Nephron (organoid): ENCODE results near the gene DHX38.

Experiments
- H3K27ac Mint-ChIP-seq, 3 experiments: 2 replicates each; pipeline ENCODE4 v1.8.0; 2020; ENCODE audit warnings: mixed read lengths in 3 of 3, mild to moderate bottlenecking in 2 of 3, moderate library complexity in 1 of 3
- H3K27me3 Mint-ChIP-seq: 2 replicates; pipeline ENCODE4 v1.8.0; 2021; ENCODE audit warnings: low read depth, mild to moderate bottlenecking, moderate library complexity, mixed read lengths
- H3K36me3 Mint-ChIP-seq: 2 replicates; pipeline ENCODE4 v1.8.0; 2020; ENCODE audit warnings: low read depth, mixed read lengths
- H3K4me1 Mint-ChIP-seq: 2 replicates; pipeline ENCODE4 v1.8.0; 2020; ENCODE audit warnings: mixed read lengths
- H3K4me3 Mint-ChIP-seq, 3 experiments: 2 replicates each; pipeline ENCODE4 v1.8.0; 2020; ENCODE audit warnings: mild to moderate bottlenecking in 3 of 3, mixed read lengths in 3 of 3, moderate library complexity in 2 of 3
- H3K9me3 Mint-ChIP-seq: 2 replicates; pipeline ENCODE4 v1.8.0; 2020; ENCODE audit warnings: mixed read lengths
- TF ChIP-seq, protein P1 (sequence below), 3 experiments: fragments of 200-600 bp; sonication (generic); IDR thresholded peaks; one replicate each; pipeline ENCODE4 v1.5.0; 2021; ENCODE audit warnings: antibody characterized with exemption in 3 of 3; ENCODE audit not compliant: unreplicated experiment in 3 of 3

Gene DHX38

DNA sequence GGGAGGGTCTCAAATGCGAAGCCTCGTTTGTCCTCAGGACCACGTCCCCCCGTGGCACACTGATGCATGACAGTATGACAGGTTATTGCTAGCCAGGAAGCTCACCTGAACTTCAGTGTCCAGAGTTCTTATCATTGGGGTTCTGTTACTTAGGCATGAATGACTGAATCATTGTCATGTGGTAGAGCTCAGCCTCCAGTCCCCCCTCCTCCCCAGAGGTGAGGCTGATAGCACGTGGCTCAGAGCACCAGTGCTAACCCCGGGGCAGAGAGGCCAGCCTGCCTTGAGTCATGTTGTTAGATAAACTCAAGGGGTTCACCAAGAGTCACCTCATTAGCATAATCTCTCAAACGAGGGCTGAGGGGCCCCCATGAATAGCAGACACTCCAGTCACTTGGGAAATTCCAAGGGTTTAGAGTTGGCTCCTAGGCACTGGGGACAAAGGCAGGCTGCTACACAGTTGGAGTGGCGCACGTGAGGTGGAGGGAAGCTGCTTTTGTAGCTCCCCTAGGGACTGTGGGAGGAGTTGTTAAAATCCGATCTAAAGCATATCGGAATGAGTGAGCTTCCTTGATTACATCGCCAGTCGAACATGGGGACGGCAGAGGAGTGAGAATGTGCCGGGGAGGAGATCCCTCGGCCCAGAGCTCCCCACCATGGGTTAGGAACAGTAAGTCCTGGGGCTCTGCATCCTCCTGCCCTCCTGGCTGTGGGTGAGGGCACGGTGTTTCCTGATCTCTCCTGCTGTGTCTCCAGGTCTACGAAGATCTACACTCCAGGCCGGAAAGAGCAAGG is 18.2 kb downstream of the DHX38 start:
- H3K27me3 Mint-ChIP-seq, result no peaks in the 10 kb centered on the region
- no peaks in the 10 kb centered on the region for H3K4me1 Mint-ChIP-seq
- H3K9me3 Mint-ChIP-seq, result no peaks in the 10 kb centered on the region
- no peak overlapping the region for H3K4me3 Mint-ChIP-seq
- H3K27ac Mint-ChIP-seq, result no peak overlapping the region
- TF ChIP-seq, protein P1, sequence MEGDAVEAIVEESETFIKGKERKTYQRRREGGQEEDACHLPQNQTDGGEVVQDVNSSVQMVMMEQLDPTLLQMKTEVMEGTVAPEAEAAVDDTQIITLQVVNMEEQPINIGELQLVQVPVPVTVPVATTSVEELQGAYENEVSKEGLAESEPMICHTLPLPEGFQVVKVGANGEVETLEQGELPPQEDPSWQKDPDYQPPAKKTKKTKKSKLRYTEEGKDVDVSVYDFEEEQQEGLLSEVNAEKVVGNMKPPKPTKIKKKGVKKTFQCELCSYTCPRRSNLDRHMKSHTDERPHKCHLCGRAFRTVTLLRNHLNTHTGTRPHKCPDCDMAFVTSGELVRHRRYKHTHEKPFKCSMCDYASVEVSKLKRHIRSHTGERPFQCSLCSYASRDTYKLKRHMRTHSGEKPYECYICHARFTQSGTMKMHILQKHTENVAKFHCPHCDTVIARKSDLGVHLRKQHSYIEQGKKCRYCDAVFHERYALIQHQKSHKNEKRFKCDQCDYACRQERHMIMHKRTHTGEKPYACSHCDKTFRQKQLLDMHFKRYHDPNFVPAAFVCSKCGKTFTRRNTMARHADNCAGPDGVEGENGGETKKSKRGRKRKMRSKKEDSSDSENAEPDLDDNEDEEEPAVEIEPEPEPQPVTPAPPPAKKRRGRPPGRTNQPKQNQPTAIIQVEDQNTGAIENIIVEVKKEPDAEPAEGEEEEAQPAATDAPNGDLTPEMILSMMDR (IDR thresholded peaks at IDR 0.05; ENCODE audit: unreplicated experiment in 3 of 3), result no peak
- H3K36me3 Mint-ChIP-seq, result peaks cover 72% of the 10 kb centered on the region

DNA sequence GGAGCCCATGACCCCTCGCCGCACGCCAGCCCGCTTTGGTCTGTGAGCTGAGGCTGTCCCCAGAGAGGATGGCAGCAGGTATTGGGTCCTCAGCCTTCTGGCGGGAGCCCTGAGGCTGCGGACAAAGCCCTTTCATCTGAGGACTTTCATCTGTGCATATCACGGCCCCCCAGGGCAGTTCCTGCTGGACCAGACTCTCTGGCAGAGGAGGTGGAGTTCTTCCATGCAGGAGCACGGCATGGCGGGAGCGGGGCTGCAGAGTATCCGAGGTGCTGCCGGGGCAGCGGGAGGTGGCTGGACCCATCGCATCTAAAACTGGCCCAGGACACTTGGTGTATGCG is 18.8 kb downstream of the DHX38 start:
- TF ChIP-seq, protein P1 (IDR thresholded peaks at IDR 0.05; ENCODE audit: unreplicated experiment in 3 of 3), result no peak
- no peaks in the 10 kb centered on the region for H3K4me1 Mint-ChIP-seq
- no peaks in the 10 kb centered on the region for H3K27me3 Mint-ChIP-seq
- H3K36me3 Mint-ChIP-seq, result peaks cover 69% of the 10 kb centered on the region
- peaks cover 2% of the 10 kb centered on the region for H3K9me3 Mint-ChIP-seq
- no peak overlapping the region for H3K27ac Mint-ChIP-seq
- H3K4me3 Mint-ChIP-seq, result no peak overlapping the region

DNA sequence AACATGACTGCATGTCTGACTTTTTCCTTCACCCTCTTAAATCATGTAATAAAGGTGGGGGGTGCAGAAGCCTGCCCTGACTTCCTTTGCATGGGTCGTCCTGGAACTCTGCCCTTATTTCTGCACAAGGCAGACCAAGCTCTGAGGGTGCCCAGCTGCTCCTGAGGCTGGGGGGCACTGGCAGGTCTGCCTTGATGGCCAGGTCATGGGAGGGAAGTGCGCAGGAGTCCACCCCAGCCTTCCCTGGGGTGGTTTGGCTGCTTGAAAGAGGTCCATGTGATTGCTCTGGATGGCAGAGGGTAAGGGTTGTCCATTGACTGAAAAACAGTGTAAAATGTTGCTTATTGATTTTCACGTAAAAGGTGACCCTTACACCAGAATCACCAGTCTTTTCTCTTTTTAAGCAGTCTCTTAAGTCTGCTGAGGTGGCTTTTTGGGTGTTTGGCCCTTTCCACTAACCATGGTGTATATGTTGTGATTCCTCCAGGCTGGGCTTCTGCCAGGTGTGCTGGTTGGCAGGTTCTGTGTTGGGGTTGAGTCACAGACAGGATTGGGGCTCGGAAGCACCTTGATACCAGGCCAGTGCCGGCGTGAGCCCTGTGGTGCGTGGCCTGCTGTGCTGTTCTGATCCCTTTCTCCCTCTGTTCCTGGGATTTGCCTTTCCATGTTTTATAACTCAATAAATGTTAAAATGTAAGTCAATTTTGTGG is 19.4 kb downstream of the DHX38 start:
- TF ChIP-seq, protein P1 (IDR thresholded peaks at IDR 0.05; ENCODE audit: unreplicated experiment in 3 of 3), result no peak
- Mint-ChIP-seq H3K36me3 (peaks cover 64% of the 10 kb centered on the region), H3K9me3 (peaks cover 3% of the 10 kb centered on the region), H3K4me1 (no peaks in the 10 kb centered on the region), H3K27ac (no peak overlapping the region), H3K27me3 (no peaks in the 10 kb centered on the region), H3K4me3 (no peak overlapping the region)

DNA sequence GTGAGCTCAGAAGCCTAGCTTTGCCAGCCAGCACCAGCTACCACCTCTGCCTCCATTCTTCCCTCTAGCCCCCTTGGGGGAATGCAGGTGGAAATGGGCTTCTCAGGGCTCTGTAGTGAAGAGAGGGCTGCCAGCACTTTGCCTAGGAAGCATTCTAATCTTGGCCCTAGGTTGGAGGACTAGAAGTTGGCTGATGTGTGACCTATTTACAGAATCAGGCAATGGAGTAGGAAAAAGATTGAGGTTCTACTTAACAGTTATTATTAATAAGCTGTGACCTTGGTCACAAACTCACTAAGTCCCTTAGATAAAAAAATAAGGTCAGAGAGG is 19.9 kb downstream of the DHX38 start:
- Mint-ChIP-seq H3K4me1 (no peaks in the 10 kb centered on the region), H3K36me3 (peaks cover 61% of the 10 kb centered on the region), H3K4me3 (no peak overlapping the region), H3K9me3 (peaks cover 3% of the 10 kb centered on the region), H3K27me3 (no peaks in the 10 kb centered on the region), H3K27ac (no peak overlapping the region)
- TF ChIP-seq, protein P1 (IDR thresholded peaks at IDR 0.05; ENCODE audit: unreplicated experiment in 3 of 3), result no peak

DNA sequence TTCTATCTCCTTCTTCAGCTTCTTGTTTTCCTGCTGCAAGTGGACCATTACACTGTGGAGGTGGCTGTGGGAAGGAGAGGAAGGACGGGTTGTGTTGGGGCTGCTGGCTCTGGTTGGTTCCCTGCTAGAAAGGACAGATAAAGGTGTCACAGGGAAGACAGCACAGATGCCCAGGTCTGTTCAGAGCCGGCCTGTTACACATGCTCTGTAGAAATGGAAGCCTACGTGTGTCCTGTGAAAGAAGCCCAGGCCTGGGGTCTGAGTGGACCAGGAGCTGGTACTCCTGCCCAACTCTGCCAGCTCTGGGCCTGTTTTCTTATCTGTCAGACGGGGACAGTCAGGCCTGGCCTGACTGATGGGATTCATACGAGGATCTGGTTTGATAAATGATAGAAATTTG is 26.4 kb downstream of the DHX38 start:
- H3K9me3 Mint-ChIP-seq, result peaks cover 3% of the 10 kb centered on the region
- TF ChIP-seq, protein P1 (IDR thresholded peaks at IDR 0.05; ENCODE audit: unreplicated experiment in 3 of 3), result no peak
- H3K4me1 Mint-ChIP-seq, result peaks cover 4% of the 10 kb centered on the region

DNA sequence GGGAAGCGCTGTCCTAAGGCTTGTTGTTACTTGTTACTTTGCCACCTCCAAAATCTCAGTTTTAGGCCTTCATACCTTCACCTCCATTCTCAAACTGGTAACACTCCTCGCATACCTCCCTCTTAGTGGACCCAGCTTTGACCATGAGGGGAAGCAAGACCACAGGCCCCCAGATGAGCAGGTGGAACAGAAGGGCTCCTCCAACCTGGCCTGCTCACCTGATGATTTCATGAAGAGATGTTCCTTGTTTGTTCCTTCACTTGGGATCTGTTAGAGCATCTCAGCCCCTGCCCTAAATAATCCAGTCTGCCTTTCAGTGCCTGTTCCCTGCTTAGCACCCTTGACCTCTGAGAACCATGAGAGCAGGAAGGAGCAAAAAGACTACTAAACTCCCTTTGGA is 28.7 kb downstream of the DHX38 start:
- peaks cover 2% of the 10 kb centered on the region for H3K36me3 Mint-ChIP-seq
- no peak overlapping the region for H3K27ac Mint-ChIP-seq
- no peak overlapping the region for H3K4me3 Mint-ChIP-seq
- H3K9me3 Mint-ChIP-seq, result peaks cover 2% of the 10 kb centered on the region
- no peaks in the 10 kb centered on the region for H3K27me3 Mint-ChIP-seq
- TF ChIP-seq, protein P1 (IDR thresholded peaks at IDR 0.05; ENCODE audit: unreplicated experiment in 3 of 3), result no peak
- H3K4me1 Mint-ChIP-seq, result peaks cover 8% of the 10 kb centered on the region

More for the DNA sequence above, 26.4 kb downstream of the DHX38 start:
- Mint-ChIP-seq H3K27me3 (no peaks in the 10 kb centered on the region), H3K36me3 (peaks cover 17% of the 10 kb centered on the region), H3K27ac (no peak overlapping the region), H3K4me3 (no peak overlapping the region)
